Measurements from ENCODE around the gene NF1.
"Not testable (repeated sequence)": the region's sequence is repeated elsewhere in the genome, so short reads cannot be mapped to it uniquely, and the experiment has no call there.

The NF1 gene

GRCh38 chr17:31073411-31073810 lies 21.4 kb upstream of the NF1 start:
- in situ Hi-C loops (cut with MboI; ENCODE audit: low pct_unique_long_range_greater_than_20kb, low sequenced_read_pairs): no loop called here
- no peak for DNase-seq

DNA sequence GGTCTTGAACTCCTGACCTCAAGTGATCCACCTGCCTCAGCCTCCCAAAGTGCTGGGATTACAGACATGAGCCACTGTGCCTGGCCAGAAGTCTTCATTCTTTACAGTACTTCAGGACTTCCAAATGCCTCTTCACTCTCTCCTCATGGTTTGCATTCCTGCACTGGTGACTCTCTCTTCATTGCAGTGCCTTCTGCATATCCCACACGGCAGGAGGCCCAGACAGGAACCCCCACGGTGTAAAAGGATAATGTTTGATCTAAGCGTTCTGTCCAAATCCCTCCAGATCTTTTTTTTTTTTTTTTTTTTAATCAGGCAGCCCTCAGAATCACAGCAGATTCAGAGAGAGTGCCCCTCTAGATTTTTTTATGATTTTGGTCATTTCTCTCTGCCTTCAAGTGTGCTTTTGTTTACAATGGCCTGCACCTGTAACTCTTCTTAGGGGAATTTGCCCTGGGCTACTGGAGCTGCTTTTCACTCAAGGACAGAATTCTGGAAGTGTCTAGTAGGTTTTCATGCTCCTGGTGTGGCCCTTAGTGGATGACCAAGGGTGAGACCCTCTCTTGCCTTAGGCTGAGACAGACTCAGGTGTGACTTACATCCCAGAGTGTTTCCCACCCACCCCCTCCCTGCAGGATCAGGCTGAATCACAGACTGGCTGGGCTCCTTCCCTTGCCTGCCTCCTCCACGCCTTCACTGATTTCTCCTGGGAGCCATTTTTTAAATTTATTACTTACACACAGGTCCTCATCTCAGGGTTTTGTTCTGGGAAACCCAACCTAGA lies 19.8 kb upstream of the NF1 start:
- in situ Hi-C loops (cut with MboI; ENCODE audit: low pct_unique_long_range_greater_than_20kb, low sequenced_read_pairs): no loop called here

DNA sequence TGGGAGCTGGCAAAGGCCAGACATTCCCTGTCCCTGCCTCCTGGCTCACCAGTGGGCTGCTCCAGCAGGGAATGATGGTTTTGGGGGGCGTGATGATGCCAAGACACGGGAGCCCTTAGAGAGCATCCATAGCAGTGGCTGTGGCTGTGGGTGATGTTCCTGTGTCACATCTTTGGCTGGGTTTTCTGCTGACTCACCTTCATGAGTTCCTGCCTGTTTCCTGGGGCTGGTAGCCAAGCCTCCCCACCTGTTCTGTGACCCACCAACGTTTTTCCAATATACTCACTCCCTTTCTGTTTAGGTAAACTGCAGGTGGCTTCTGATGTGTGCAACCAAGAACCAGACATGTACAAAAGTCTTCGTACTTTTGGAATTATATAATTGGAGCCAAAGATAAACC lies 16.5 kb upstream of the NF1 start:
- in situ Hi-C loops (cut with MboI; ENCODE audit: low pct_unique_long_range_greater_than_20kb, low sequenced_read_pairs): no loop called here
- DNase-seq: no peak

More for the DNA sequence above, 19.8 kb upstream of the NF1 start:
- DNase-seq: no peak

DNA sequence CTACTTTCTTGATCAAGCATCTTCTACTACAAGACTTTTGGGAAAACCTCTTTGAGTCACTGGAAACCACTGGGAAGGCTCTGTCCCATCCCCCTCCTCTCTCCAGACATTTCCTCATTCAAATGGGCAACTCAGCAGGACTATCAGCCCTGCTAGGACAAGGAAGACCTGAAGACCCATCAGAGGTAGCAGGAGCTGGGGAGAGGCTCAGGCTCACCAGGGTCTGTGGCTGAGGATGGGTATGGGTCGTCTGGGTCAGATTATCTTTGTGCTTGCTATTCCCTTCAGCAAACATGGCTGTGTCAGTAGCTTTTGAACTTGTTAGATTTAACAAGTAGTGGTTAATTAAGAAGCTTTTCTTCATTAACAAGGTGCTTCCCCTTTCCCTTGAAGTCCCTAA lies 15.0 kb upstream of the NF1 start:
- in situ Hi-C loops (cut with MboI; ENCODE audit: low pct_unique_long_range_greater_than_20kb, low sequenced_read_pairs): no loop called here
- DNase-seq: no peak

GRCh38 chr17:31085563-31085962 lies 9.2 kb upstream of the NF1 start:
- no peak for DNase-seq
- in situ Hi-C loops (cut with MboI; ENCODE audit: low pct_unique_long_range_greater_than_20kb, low sequenced_read_pairs): no loop called here

DNA sequence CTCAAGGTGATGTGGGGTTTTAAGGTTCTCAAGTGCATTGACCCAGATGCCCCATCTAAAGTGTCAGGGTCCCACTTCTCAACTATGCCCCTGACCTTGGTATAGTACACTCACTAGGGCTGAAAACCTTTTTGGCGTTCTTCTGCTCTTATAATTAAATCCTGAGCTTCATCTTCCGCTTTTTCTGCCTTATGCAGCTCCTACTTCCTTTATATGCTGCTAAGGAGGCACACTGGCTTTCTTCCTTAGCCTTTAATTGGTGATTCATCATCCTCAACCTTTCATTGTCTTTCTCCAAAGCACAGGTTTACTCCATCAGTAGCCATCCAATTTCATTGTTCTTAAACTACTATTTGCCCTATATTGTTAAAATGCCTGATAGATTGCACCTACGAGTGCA lies 5.3 kb upstream of the NF1 start:
- peak; percentile 68 for DNase-seq

DNA sequence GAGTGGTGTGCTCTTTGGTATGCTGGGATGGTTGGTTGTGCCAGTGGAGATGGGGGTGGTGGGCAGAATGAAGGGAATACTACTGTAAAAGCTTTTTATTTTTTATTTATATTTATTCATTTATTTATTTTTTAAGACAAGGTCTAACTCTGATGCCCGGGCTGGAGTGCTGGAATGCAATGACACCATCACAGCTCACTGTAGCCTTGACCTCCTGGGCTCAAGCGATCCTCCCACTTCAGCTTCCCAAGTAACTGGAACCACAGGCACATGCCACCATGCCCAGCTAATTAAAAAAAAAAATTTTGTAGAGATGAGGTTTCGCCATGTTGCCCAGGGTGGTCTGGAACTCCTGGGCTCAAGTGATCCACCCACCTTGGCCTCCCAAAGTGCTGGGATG lies 4.1 kb upstream of the NF1 start:
- DNase-seq; in situ Hi-C loops (cut with MboI; ENCODE audit: low pct_unique_long_range_greater_than_20kb, low sequenced_read_pairs): not testable (repeated sequence)

More for the DNA sequence above, 5.3 kb upstream of the NF1 start:
- in situ Hi-C loops (cut with MboI; ENCODE audit: low pct_unique_long_range_greater_than_20kb, low sequenced_read_pairs): no loop called here

DNA sequence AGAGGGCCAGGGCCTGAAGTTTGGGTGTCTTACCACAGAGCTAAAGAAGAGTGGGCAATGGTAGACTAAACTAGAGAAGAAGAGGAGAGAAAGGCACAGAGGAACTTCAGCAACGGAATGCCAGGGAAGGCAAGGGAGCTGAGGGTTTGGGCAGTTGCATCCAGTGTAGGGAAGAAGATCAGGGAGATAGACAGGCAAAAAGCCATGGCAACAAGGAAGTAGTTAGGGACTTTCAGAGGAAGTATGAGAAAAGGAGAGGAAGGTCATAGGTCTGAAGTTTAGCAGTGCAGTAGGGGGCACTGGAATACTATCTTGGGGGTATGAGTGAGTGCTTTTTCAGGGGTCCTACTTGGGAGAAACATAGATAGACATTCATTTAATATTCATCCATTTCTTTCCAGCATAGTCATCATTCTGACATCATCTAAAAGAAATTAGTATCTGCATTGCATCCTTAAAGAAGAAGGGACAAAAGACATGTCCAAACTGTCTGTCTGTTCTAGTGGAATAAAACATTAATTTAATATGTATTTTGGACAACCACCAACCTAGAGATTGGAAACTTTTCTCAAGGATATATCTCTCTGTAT lies 2.2 kb upstream of the NF1 start:
- in situ Hi-C loops (cut with MboI; ENCODE audit: low pct_unique_long_range_greater_than_20kb, low sequenced_read_pairs): no loop called here
- DNase-seq: no peak

- in situ Hi-C loops (cut with MboI; ENCODE audit: low pct_unique_long_range_greater_than_20kb, low sequenced_read_pairs): no loop called here
- no peak for DNase-seq
These were observed 744 bp upstream of the NF1 start for GRCh38 chr17:31093866-31094599.

- in situ Hi-C loops (cut with MboI; ENCODE audit: low pct_unique_long_range_greater_than_20kb, low sequenced_read_pairs): no loop called here
- peak; percentile 61 for DNase-seq
These were observed 694 bp downstream of the NF1 start for GRCh38 chr17:31095236-31096105.

GRCh38 chr17:31096106-31096436 lies 1.3 kb downstream of the NF1 start:
- DNase-seq: no peak
- in situ Hi-C loops (cut with MboI; ENCODE audit: low pct_unique_long_range_greater_than_20kb, low sequenced_read_pairs): no loop called here

DNA sequence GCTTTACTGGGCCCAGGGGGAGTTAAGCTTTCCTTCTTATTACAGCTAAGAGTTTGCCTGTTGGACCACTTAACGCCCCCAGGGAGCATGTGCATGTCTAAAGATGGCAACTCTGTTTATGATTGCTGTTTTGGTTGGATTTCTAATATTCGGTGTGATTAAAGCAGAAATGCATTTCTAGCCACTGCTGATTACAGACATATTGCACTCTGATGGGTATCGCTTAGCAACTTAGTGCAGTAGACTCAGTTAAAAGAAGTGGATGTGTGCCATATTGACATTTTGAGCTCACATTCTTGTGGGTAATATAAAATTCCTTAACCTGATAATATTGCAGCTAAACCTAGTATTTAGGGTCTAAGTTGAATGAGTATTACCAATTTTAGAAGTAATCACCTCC lies 4.2 kb downstream of the NF1 start:
- DNase-seq: no peak
- in situ Hi-C loops (cut with MboI; ENCODE audit: low pct_unique_long_range_greater_than_20kb, low sequenced_read_pairs): no loop called here

DNA sequence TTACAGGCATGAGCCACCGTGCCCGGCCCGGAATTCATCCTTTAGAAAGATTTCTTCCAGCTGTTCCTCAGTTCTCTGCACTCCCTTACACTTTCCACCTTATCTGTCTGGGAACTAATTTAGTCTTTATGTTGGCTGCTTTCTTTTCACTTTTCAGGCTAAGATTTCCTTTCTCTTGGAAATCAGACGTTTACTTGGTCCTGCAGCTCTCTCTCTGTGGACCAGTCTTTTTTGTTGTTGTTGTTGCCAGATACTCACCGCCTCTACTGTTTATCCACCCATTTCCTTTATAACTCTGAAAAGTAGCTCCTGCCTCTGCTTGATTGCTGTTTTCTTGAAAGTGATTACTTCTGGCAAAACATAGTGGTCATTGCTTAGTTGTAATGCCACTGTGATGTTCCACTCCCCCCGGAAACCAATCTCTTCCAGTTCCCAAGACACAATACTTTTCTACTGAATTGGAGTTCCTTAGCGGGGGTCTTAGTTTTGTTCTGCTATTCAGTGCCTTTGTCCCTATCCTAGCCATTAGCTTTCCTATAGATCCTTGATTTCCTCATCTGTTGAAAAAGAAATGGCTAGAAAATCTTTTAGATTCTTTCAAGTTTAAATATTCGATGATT lies 6.2 kb downstream of the NF1 start:
- no peak for DNase-seq
- in situ Hi-C loops (cut with MboI; ENCODE audit: low pct_unique_long_range_greater_than_20kb, low sequenced_read_pairs): no loop called here

GRCh38 chr17:31101943-31102342 lies 7.2 kb downstream of the NF1 start:
- no peak for DNase-seq
- in situ Hi-C loops (cut with MboI; ENCODE audit: low pct_unique_long_range_greater_than_20kb, low sequenced_read_pairs): no loop called here

DNA sequence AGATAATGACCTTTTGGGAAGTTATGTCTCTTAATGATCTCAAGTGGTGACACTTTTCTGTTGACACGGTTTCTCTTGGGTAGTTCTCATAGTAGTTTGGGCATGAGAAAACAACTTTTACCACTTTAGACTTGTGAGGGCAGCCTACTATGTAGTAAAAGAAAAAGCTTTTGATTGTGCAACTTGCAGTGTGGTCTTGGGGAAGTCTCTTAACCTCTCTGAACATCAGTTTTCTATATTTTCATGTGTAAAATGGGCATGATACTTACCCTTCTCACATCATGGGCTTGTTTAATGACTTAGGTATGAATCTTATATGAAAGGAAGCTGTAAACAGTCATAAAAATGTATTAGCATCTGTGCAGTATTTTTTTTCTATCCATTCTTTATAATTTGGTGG lies 11.2 kb downstream of the NF1 start:
- no peak for DNase-seq
- in situ Hi-C loops (cut with MboI; ENCODE audit: low pct_unique_long_range_greater_than_20kb, low sequenced_read_pairs): no loop called here

GRCh38 chr17:31111183-31111582 lies 16.4 kb downstream of the NF1 start:
- in situ Hi-C loops (cut with MboI; ENCODE audit: low pct_unique_long_range_greater_than_20kb, low sequenced_read_pairs): no loop called here
- DNase-seq: no peak

DNA sequence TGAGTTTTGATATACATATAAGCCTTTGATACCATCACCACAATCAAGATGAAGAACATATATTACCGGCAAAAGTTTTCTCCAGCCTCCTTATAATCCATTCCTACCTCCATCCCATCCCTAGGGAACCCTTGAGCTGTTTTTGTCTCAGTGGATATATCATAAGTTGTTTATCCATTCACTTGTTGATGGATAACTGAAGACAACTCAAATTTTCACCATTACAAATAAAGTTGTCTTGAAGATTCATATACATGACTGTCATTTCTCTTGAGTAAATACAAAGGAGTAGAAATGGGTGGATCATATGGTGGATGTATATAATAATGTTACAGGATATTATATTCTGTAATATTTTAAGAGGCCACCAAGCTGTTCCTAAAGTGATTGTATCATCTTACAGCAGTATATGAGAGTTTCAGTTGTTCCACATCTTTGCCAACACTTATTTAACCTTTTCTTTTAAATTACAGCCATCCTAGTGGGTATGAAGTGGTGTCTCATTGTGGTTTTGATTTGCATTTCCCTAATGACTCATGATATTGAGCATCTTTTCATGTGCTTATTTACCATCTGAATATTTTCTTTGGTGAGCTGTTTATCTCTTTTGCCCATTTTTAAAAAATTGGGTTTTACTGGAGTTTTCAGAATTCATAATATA lies 17.4 kb downstream of the NF1 start:
- in situ Hi-C loops (cut with MboI; ENCODE audit: low pct_unique_long_range_greater_than_20kb, low sequenced_read_pairs): no loop called here
- no peak for DNase-seq

DNA sequence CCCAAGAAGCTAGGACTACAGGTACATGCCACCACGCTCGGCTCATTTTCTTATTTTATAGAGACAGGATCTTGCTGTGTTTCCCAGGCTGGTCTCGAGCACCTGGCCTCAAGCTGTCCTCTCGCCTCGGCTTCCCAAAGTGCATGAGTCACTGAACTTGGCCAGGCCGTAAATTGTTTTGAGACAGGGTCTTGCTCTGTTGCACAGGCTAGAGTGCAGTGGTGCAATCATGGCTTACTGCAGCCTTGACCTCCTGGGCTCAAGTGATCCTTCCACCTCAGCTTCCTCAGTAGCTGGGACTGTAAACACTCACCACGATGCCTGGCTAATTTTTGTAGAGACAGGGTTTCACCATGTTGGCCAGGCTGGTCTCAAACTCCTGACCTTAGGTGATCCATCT lies 18.6 kb downstream of the NF1 start:
- DNase-seq: peak; percentile 30
- in situ Hi-C loops (cut with MboI; ENCODE audit: low pct_unique_long_range_greater_than_20kb, low sequenced_read_pairs): not testable (repeated sequence)

- in situ Hi-C loops (cut with MboI; ENCODE audit: low pct_unique_long_range_greater_than_20kb, low sequenced_read_pairs): no loop called here
- DNase-seq: no peak
These were observed 19.2 kb downstream of the NF1 start for GRCh38 chr17:31113939-31114338.

Measured in KBM-7 (cell line).